A549 (cell line): ENCODE measurements around the gene GSTA3.
"Not testable (repeated sequence)": the region's sequence is repeated elsewhere in the genome, so short reads cannot be mapped to it uniquely, and the experiment has no call there.

Experiments used
- EHF ChIP-seq: fragments of 250-450 bp; sonication (Bioruptor Pico); IDR thresholded peaks from 2 replicates; pipeline ENCODE4 v1.5.0; 2020; ENCODE audit warnings: mild to moderate bottlenecking
- EP300 ChIP-seq, 2 experiments: fragments of >200 bp; sonication (Bioruptor Twin); formaldehyde crosslinking; IDR thresholded peaks; 2 replicates in 1 of 2; 3 replicates in 1 of 2; pipeline ENCODE4 v1.6.1; 2016 to 2017
- NPAS2 ChIP-seq: fragments of 250-450 bp; sonication (Bioruptor Pico); IDR thresholded peaks from 2 replicates; pipeline ENCODE4 v1.8.0; 2022; ENCODE audit warnings: mild to moderate bottlenecking, moderate library complexity, borderline replicate concordance
- RCOR1 ChIP-seq: fragments of 150-350 bp; IDR thresholded peaks from 2 replicates; pipeline ENCODE4 v1.6.1; 2014; ENCODE audit warnings: antibody characterized with exemption, low read length, low read depth
- TF ChIP-seq, protein P1 (sequence below): IDR thresholded peaks from 2 replicates; pipeline ENCODE4 v1.6.1; 2012
- TF ChIP-seq, protein P2 (sequence below): fragments of >200 bp; sonication (Bioruptor Twin); formaldehyde crosslinking; IDR thresholded peaks from 3 replicates; pipeline ENCODE4 v1.5.1; 2016

DNA sequence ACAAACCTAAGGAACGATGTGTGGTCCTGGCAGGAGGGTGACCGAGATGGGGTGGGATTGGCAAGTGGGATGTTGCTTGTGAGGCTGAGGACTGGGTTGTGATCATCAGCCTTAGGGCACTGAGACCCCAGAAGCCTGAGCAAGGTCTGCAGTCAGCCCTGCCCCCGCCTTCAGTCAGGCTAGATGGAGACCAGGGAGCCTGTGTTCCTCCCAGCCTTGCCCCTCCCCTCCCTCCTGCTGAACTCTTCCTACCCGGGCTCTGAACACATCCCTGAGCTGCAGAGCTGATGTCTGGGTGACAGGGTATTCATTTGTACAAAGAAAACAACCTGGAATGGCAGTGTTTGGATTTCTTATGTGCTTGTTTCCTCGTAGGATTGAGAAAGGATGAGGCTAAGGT, 40.6 kb downstream of the GSTA3 start:
- not testable (repeated sequence) for TF ChIP-seq NPAS2 (CRISPR knock-in tag); RCOR1; EP300 (IDR thresholded peaks at IDR 0.05); EHF (CRISPR knock-in tag)
- TF ChIP-seq, protein P1, sequence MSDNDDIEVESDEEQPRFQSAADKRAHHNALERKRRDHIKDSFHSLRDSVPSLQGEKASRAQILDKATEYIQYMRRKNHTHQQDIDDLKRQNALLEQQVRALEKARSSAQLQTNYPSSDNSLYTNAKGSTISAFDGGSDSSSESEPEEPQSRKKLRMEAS: not testable (repeated sequence)
- TF ChIP-seq, protein P2, sequence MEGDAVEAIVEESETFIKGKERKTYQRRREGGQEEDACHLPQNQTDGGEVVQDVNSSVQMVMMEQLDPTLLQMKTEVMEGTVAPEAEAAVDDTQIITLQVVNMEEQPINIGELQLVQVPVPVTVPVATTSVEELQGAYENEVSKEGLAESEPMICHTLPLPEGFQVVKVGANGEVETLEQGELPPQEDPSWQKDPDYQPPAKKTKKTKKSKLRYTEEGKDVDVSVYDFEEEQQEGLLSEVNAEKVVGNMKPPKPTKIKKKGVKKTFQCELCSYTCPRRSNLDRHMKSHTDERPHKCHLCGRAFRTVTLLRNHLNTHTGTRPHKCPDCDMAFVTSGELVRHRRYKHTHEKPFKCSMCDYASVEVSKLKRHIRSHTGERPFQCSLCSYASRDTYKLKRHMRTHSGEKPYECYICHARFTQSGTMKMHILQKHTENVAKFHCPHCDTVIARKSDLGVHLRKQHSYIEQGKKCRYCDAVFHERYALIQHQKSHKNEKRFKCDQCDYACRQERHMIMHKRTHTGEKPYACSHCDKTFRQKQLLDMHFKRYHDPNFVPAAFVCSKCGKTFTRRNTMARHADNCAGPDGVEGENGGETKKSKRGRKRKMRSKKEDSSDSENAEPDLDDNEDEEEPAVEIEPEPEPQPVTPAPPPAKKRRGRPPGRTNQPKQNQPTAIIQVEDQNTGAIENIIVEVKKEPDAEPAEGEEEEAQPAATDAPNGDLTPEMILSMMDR: not testable (repeated sequence)
